Testis (tissue), 3 donors: ENCODE results near the gene XRN2. TPM values are rescaled to one million over a fixed set of nuclear protein-coding genes. Genes with fewer than 3 reads are reported as not detected.

ENCODE experiments used
- DNase-seq: peaks from one replicate; pipeline ENCODE4 v3.0.0-alpha.2; 2019
- H3K27ac ChIP-seq, 2 donors: fragments of 200-600 bp; sonication (generic); one replicate each; pipeline ENCODE4 v1.5.1; 2019
- H3K27me3 ChIP-seq: fragments of 200-600 bp; sonication (generic); one replicate; pipeline ENCODE4 v1.5.1; 2019
- H3K36me3 ChIP-seq: fragments of 200-600 bp; sonication (generic); one replicate; pipeline ENCODE4 v1.5.1; 2017; ENCODE audit warnings: low read depth; ENCODE audit errors: missing control alignments
- H3K4me1 ChIP-seq: fragments of 200-600 bp; sonication (generic); one replicate; pipeline ENCODE4 v1.5.1; 2019
- H3K4me3 ChIP-seq, 2 donors: fragments of 200-600 bp; sonication (generic); one replicate each; pipeline ENCODE4 v1.5.1; 2017 to 2019
- H3K9me3 ChIP-seq: fragments of 200-600 bp; sonication (generic); one replicate; pipeline ENCODE4 v1.5.1; 2017
- CTCF ChIP-seq, 3 experiments: fragments of 450-650 bp in 2 of 3; fragments of 200-600 bp in 1 of 3; sonication (generic) in 1 of 3; IDR thresholded peaks; one replicate each; pipeline ENCODE4 v1.5.1; 2016 to 2019; ENCODE audit warnings: antibody characterized with exemption in 3 of 3, mild to moderate bottlenecking in 2 of 3, moderate library complexity in 1 of 3
- POLR2A ChIP-seq: fragments of 450-650 bp; IDR thresholded peaks from one replicate; pipeline ENCODE4 v1.6.1; 2017; ENCODE audit warnings: antibody characterized with exemption, mild to moderate bottlenecking, moderate library complexity
- WGBS, 2 donors: methylation state at CpG; one replicate each; pipeline ENCODE4 v1.1.5; 2018; 5-methylcytosine and 5-hydroxymethylcytosine counted together
- intact Hi-C: fragments of 100-400 bp; cut with DNase I; formaldehyde crosslinking; loops from one replicate; pipeline ENCODE4 v1.15.1; 2023; ENCODE audit warnings: low total_unique reads
- polyA plus RNA-seq: library from polyadenylated mRNA; stranded (reverse); fragments of 350-450 nt; fragmentation: Illumina TruSeq; extraction: RNeasy Lipid Tissue Mini Kit (QIAGEN cat#74804); gene quantifications from one replicate; pipeline ENCODE4 v1.2.3, GENCODE V29; 2014; ENCODE audit warnings: low read depth, low replicate concordance; ENCODE audit not compliant: insufficient read depth
- total RNA-seq, 2 donors: library from RNA; depleted of rRNA; stranded (reverse); fragments of >200 nt; gene quantifications; one replicate each; pipeline ENCODE4 v1.2.3, GENCODE V29; 2016

XRN2 gene
- total and polyA plus RNA-seq, 3 donors from 2014 or later, result 55.4 to 64.5 (median 59.7) TPM

- TF ChIP-seq CTCF (IDR thresholded peaks at IDR 0.05) (no peak), POLR2A (no peak)
- H3K36me3 ChIP-seq, result no peaks in the 10 kb centered on the region
Observed at GRCh38 chr20:21377701-21378100, 74.6 kb downstream of the XRN2 start.

GRCh38 chr20:21378259-21378658, 75.1 kb downstream of the XRN2 start:
- DNase-seq, result no peak

More at GRCh38 chr20:21377701-21378100, 74.6 kb downstream of the XRN2 start:
- intact Hi-C loops, result no loop called here
- Histone ChIP-seq H3K27me3 (no peaks in the 10 kb centered on the region), H3K27ac (no peak overlapping the region), H3K4me1 (no peaks in the 10 kb centered on the region), H3K4me3 (no peak overlapping the region), H3K9me3 (no peaks in the 10 kb centered on the region)
- 93 to 95% methylated on average over 9 of the region's 9 CpGs for WGBS, 2 donors
- DNase-seq, result no peak

GRCh38 chr20:21380711-21381110, 77.6 kb downstream of the XRN2 start:
- intact Hi-C loops, result no loop called here
- H3K36me3 ChIP-seq, result no peaks in the 10 kb centered on the region

More at GRCh38 chr20:21378259-21378658, 75.1 kb downstream of the XRN2 start:
- Histone ChIP-seq H3K9me3 (no peaks in the 10 kb centered on the region), H3K4me1 (no peaks in the 10 kb centered on the region), H3K4me3 (no peak overlapping the region), H3K36me3 (no peaks in the 10 kb centered on the region), H3K27ac (no peak overlapping the region), H3K27me3 (no peaks in the 10 kb centered on the region)
- intact Hi-C loops, result no loop called here
- no peak for TF ChIP-seq POLR2A
- TF ChIP-seq CTCF (IDR thresholded peaks at IDR 0.05), result no peak
- 90 to 91% methylated on average over 5 of the region's 5 CpGs for WGBS, 2 donors

GRCh38 chr20:21381619-21382018, 78.5 kb downstream of the XRN2 start:
- H3K4me3 ChIP-seq, result no peak overlapping the region
- DNase-seq, result no peak
- TF ChIP-seq CTCF (IDR thresholded peaks at IDR 0.05) (no peak), POLR2A (no peak)
- H3K36me3 ChIP-seq, result no peaks in the 10 kb centered on the region
- no peaks in the 10 kb centered on the region for H3K9me3 ChIP-seq
- no peak overlapping the region for H3K27ac ChIP-seq
- intact Hi-C loops, result no loop called here
- WGBS, 2 donors, result 94 to 95% methylated on average over 1 of the region's 1 CpG
- H3K4me1 ChIP-seq, result no peaks in the 10 kb centered on the region
- no peaks in the 10 kb centered on the region for H3K27me3 ChIP-seq

More at GRCh38 chr20:21380711-21381110, 77.6 kb downstream of the XRN2 start:
- Histone ChIP-seq H3K9me3 (no peaks in the 10 kb centered on the region), H3K4me3 (no peak overlapping the region), H3K27me3 (no peaks in the 10 kb centered on the region), H3K4me1 (no peaks in the 10 kb centered on the region), H3K27ac (no peak overlapping the region)
- 62 to 64% methylated on average over 2 of the region's 2 CpGs for WGBS, 2 donors
- TF ChIP-seq POLR2A, result no peak
- TF ChIP-seq CTCF (IDR thresholded peaks at IDR 0.05), result no peak
- DNase-seq, result no peak

- Histone ChIP-seq H3K36me3 (no peaks in the 10 kb centered on the region), H3K4me3 (no peak overlapping the region), H3K9me3 (no peaks in the 10 kb centered on the region), H3K27me3 (no peaks in the 10 kb centered on the region), H3K4me1 (no peaks in the 10 kb centered on the region), H3K27ac (no peak overlapping the region)
- TF ChIP-seq CTCF (IDR thresholded peaks at IDR 0.05) (no peak), POLR2A (no peak)
- intact Hi-C loops, result no loop called here
- 82 to 94% methylated on average over 5 of the region's 5 CpGs for WGBS, 2 donors
- DNase-seq, result no peak
Observed at GRCh38 chr20:21384308-21384892, 81.3 kb downstream of the XRN2 start.
